Activated naive CD4-positive, alpha-beta T cell treated with anti-CD3 and anti-CD28 coated beads, Interleukin-2, amount 10 ng/mL, durations not matched to agents 7 days and 5 days (primary cell): ENCODE measurements around the gene JARID2.

Source experiments
- CTCF ChIA-PET: fragments of 350-600 bp; sonication (Branson Sonifier 250); formaldehyde crosslinking; loops from one replicate; lab custom pipeline; 2021; ENCODE audit warnings: antibody characterized with exemption; lab: Charles Lee
- DNase-seq: peaks from one replicate; pipeline ENCODE4 v3.0.0-alpha.2; 2020
- H3K27ac Mint-ChIP-seq: one replicate; pipeline ENCODE4 v1.8.0; 2021; ENCODE audit warnings: mild to moderate bottlenecking, moderate library complexity, mixed read lengths
- H3K27me3 Mint-ChIP-seq: one replicate; pipeline ENCODE4 v1.8.0; 2021; ENCODE audit warnings: mild to moderate bottlenecking, mixed read lengths
- H3K36me3 Mint-ChIP-seq: one replicate; pipeline ENCODE4 v1.8.0; 2021; ENCODE audit warnings: mixed read lengths
- H3K4me1 Mint-ChIP-seq: one replicate; pipeline ENCODE4 v1.8.0; 2021; ENCODE audit warnings: mixed read lengths
- H3K4me3 Mint-ChIP-seq: one replicate; pipeline ENCODE4 v1.8.0; 2021; ENCODE audit warnings: mild to moderate bottlenecking, moderate library complexity, mixed read lengths
- H3K9me3 Mint-ChIP-seq: one replicate; pipeline ENCODE4 v1.8.0; 2021; ENCODE audit warnings: mixed read lengths

Gene JARID2

GRCh38 chr6:15326067-15326614, 80.3 kb downstream of the JARID2 start:
- CTCF ChIA-PET: interaction anchor here (1.0 to 3.0 kb wide), 6 partner anchors 8 to 138 kb away, joined by 3 to 11 read pairs (median 5); no protein-coding TSS in a partner anchor
- DNase-seq: no peak
- no peaks in the 10 kb centered on the region for H3K27me3 Mint-ChIP-seq
- H3K9me3 Mint-ChIP-seq: no peaks in the 10 kb centered on the region
- no peak overlapping the region for H3K27ac Mint-ChIP-seq
- peaks cover 8% of the 10 kb centered on the region for H3K36me3 Mint-ChIP-seq
- H3K4me1 Mint-ChIP-seq: peaks cover 74% of the 10 kb centered on the region
- no peak overlapping the region for H3K4me3 Mint-ChIP-seq

DNA sequence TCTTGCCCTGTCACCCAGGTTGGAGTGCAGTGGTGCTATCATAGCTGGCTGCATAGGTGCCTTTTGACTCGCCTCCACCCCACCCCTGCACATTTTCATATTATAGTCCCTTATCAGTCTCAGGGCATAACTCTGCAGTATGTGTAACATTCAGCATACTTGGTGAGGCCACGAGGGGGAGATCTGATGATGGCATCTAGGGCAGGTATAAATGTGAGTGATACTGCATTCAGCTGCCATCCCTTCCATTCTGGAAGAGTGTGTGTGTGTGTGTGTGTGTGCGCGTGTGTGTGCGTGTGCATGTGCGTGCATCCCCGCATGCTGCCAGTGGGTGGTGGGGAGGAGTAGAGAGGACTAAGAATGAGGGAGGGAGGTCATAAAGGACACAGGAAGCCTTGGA, 81.4 kb downstream of the JARID2 start:
- peaks cover 74% of the 10 kb centered on the region for H3K4me1 Mint-ChIP-seq
- no peaks in the 10 kb centered on the region for H3K27me3 Mint-ChIP-seq
- CTCF ChIA-PET: interaction anchor here (1.1 to 3.0 kb wide), 7 partner anchors 9 to 163 kb away, joined by 3 to 11 read pairs (median 6); no protein-coding TSS in a partner anchor
- H3K27ac Mint-ChIP-seq: peak overlapping the region; percentile 16
- H3K36me3 Mint-ChIP-seq: peaks cover 9% of the 10 kb centered on the region
- no peak overlapping the region for H3K4me3 Mint-ChIP-seq
- DNase-seq: peak; percentile 68
- H3K9me3 Mint-ChIP-seq: no peaks in the 10 kb centered on the region

- peaks cover 65% of the 10 kb centered on the region for H3K4me1 Mint-ChIP-seq
- H3K4me3 Mint-ChIP-seq: no peak overlapping the region
- CTCF ChIA-PET: no interaction called here
- H3K9me3 Mint-ChIP-seq: no peaks in the 10 kb centered on the region
- H3K27ac Mint-ChIP-seq: no peak overlapping the region
- no peaks in the 10 kb centered on the region for H3K27me3 Mint-ChIP-seq
- no peak for DNase-seq
- peaks cover 8% of the 10 kb centered on the region for H3K36me3 Mint-ChIP-seq
These were observed 83.4 kb downstream of the JARID2 start for GRCh38 chr6:15329197-15329671.

- H3K4me3 Mint-ChIP-seq: no peak overlapping the region
- no peaks in the 10 kb centered on the region for H3K9me3 Mint-ChIP-seq
- DNase-seq: no peak
- H3K27ac Mint-ChIP-seq: peak overlapping the region; percentile 14
- H3K4me1 Mint-ChIP-seq: peaks cover 61% of the 10 kb centered on the region
- H3K36me3 Mint-ChIP-seq: peaks cover 13% of the 10 kb centered on the region
- CTCF ChIA-PET: no interaction called here
- no peaks in the 10 kb centered on the region for H3K27me3 Mint-ChIP-seq
These were observed 84.5 kb downstream of the JARID2 start for GRCh38 chr6:15330174-15330944.

DNA sequence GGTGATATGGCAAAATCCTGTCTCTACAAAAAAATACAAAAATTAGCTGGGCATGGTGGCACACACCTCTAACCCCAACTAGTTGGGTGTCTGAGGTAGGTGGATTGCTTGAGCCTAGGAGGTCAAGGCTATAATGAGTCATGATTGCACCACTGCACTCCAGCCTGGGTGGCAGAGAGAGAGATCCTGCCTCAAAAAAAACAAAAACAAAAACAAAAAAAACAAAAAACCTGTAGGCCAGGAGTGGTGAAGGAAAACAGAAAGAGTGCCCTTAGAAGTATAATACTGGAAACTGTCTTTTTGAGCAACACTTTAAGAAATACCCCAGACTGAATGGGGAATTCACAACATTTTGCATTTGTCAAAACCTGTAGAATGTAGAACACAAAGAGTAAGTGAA, 85.3 kb downstream of the JARID2 start:
- Mint-ChIP-seq H3K27me3 (no peaks in the 10 kb centered on the region), H3K9me3 (no peaks in the 10 kb centered on the region), H3K4me3 (no peak overlapping the region), H3K4me1 (peaks cover 62% of the 10 kb centered on the region), H3K27ac (peak overlapping the region; percentile 15), H3K36me3 (peaks cover 15% of the 10 kb centered on the region)
- CTCF ChIA-PET: no interaction called here
- no peak for DNase-seq

DNA sequence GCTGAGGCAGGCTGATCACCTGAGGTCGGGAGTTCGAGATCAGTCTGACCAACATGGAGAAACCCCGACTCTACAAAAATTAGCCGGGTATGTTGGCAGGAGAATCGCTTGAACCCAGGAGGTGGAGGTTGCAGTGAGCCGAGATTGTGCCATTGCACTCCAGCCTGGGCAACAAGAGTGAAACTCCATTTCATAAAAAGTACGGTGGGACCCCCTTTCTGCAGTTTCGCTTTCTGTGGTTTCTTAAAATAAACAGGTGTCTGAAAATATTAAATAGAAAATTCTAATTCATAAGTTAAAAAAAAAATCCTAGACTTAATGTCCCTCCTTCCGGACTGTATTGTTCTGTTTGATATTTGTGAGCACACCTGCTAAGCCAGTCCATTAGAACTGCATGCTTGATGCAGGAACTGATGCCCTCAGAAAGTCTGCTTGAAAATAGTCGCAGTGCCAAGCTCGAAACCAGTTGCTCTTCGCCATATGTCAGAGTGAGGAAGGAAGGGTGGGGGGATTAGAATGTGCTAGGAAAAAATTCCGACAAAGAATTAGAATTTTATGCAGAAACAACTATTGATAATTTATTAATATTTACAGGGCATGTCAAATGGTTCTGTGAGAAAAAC, 85.9 kb downstream of the JARID2 start:
- H3K4me3 Mint-ChIP-seq: no peak overlapping the region
- peaks cover 15% of the 10 kb centered on the region for H3K36me3 Mint-ChIP-seq
- H3K27ac Mint-ChIP-seq: peak overlapping the region; percentile 15
- no peaks in the 10 kb centered on the region for H3K27me3 Mint-ChIP-seq
- DNase-seq: no peak
- peaks cover 60% of the 10 kb centered on the region for H3K4me1 Mint-ChIP-seq
- CTCF ChIA-PET: no interaction called here
- no peaks in the 10 kb centered on the region for H3K9me3 Mint-ChIP-seq

DNA sequence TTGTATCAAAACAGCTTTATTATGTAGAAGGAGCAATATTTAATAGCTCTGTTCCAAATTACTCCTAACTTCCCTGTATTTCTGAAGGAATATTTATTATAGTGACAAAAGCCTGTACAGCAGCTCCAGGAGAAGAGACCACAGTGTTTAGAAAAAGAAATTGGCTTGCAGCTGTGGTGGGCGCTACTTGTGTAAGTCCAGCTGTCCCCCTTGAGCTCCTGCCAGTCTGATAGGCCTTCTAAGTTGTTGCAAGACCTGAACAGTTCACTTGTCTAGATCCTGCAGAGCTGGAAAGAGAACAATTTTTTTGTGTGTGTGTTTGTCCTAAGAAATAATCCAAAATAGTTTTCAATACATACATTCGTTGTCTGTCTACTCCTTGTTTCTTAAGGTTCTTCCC, 86.6 kb downstream of the JARID2 start:
- H3K9me3 Mint-ChIP-seq: no peaks in the 10 kb centered on the region
- no peak overlapping the region for H3K4me3 Mint-ChIP-seq
- no peak overlapping the region for H3K27ac Mint-ChIP-seq
- H3K27me3 Mint-ChIP-seq: no peaks in the 10 kb centered on the region
- no peak for DNase-seq
- CTCF ChIA-PET: no interaction called here
- H3K36me3 Mint-ChIP-seq: peaks cover 15% of the 10 kb centered on the region
- peaks cover 60% of the 10 kb centered on the region for H3K4me1 Mint-ChIP-seq

DNA sequence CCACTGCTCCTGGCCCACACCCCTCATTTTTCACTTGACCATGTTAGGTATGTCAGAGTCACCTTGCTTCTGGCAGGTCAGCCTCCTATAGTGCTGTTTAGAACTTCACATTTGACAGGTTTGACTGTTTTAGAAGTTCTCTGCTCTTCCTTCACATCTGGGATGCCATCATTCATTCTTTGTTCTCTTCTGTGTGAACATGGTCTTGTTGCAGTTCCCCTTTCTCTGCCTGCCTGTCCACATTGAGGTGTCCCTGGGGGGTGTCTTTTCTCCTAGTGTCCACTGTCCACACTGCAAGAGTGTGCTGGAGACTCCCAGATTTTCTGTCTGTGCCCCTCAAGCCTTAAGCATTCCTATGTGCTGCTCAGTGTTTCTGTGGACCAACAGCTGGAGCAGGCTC, 89.5 kb downstream of the JARID2 start:
- no peak for DNase-seq
- Mint-ChIP-seq H3K27me3 (no peaks in the 10 kb centered on the region), H3K4me1 (peaks cover 58% of the 10 kb centered on the region), H3K9me3 (no peaks in the 10 kb centered on the region), H3K4me3 (no peak overlapping the region), H3K36me3 (peaks cover 16% of the 10 kb centered on the region), H3K27ac (no peak overlapping the region)
- CTCF ChIA-PET: no interaction called here

- Mint-ChIP-seq H3K36me3 (peaks cover 16% of the 10 kb centered on the region), H3K9me3 (no peaks in the 10 kb centered on the region), H3K27ac (no peak overlapping the region), H3K4me3 (no peak overlapping the region), H3K4me1 (peaks cover 58% of the 10 kb centered on the region), H3K27me3 (no peaks in the 10 kb centered on the region)
- CTCF ChIA-PET: no interaction called here
- no peak for DNase-seq
These were observed 90.0 kb downstream of the JARID2 start for GRCh38 chr6:15335916-15336315.

DNA sequence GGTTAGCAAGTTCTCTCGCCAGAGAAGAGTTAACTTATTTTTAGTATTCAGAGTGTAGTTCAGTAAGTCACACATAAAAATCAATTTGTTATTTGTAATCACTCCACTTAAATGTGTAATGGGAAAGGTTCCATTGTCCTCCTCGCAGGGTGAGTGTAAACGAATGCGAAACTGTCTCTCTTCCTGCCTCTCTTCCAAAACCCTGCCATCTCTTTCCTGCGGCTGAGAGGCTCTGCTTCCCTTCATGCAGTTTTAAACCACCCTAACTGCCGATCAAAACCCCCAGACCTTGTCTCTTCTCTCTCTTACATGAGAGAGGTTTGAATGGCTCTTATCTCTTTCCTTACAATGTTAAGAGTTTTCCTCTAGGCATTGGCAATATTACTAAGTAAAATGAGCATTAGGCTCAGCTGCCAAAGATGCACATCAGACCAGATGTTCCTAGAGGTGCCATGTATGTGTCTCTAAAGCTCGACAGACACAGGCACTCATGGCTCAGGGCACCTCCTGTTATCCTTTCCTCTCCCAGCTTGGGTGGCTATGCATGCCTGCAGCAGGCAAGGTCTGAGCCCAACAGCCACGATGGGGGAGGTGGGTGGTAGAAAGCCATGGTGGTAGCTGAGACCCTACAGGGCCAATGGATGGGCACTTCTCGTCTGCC, 91.2 kb downstream of the JARID2 start:
- Mint-ChIP-seq H3K27me3 (no peaks in the 10 kb centered on the region), H3K27ac (peak overlapping the region; percentile 43), H3K9me3 (no peaks in the 10 kb centered on the region), H3K4me1 (peaks cover 59% of the 10 kb centered on the region), H3K36me3 (peaks cover 14% of the 10 kb centered on the region), H3K4me3 (no peak overlapping the region)
- DNase-seq: no peak
- CTCF ChIA-PET: no interaction called here

DNA sequence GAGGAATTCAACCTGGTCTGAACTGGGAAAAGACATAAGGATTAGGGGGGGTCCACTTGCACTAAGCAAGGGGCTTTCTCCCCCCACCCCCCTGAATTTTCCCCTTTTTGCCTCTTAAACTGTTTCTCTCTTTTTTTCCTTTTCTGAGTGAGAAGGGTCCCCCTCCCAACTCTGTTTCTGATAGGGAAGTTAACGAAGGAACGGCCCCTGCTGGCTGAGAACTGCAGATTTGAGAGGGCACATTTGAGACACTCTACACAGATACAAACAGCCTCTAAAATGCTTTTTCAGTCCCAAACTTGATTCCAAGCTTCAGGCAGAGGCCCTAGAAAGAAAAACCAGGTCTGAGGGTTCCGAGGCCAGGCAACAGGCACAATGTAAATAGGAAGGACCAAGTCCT, 91.7 kb downstream of the JARID2 start:
- DNase-seq: no peak
- peaks cover 15% of the 10 kb centered on the region for H3K36me3 Mint-ChIP-seq
- no peaks in the 10 kb centered on the region for H3K27me3 Mint-ChIP-seq
- H3K4me1 Mint-ChIP-seq: peaks cover 63% of the 10 kb centered on the region
- CTCF ChIA-PET: no interaction called here
- H3K4me3 Mint-ChIP-seq: no peak overlapping the region
- no peaks in the 10 kb centered on the region for H3K9me3 Mint-ChIP-seq
- peak overlapping the region; percentile 20 for H3K27ac Mint-ChIP-seq

DNA sequence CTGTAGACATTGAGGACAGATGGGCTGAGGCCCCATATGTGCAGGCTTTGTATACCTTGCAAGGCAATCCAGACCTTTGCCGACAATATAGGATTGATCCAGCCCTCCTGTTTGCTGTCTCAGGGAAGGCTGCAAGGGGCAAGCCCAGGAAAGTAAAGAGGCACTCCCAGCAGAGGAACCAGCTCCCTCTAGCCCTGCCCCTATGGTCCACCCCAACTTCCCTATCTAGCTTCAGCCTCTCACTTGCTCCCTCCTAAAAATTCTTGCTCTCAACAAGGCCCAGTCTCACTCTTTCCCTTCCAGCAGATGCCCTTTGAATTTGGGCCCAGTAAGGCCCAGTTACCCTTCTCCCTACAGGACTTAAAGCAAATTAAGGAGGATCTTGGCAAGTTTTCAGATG, 92.6 kb downstream of the JARID2 start:
- H3K36me3 Mint-ChIP-seq: peaks cover 12% of the 10 kb centered on the region
- no peaks in the 10 kb centered on the region for H3K27me3 Mint-ChIP-seq
- peaks cover 67% of the 10 kb centered on the region for H3K4me1 Mint-ChIP-seq
- H3K9me3 Mint-ChIP-seq: no peaks in the 10 kb centered on the region
- no peak overlapping the region for H3K27ac Mint-ChIP-seq
- CTCF ChIA-PET: no interaction called here
- no peak for DNase-seq
- no peak overlapping the region for H3K4me3 Mint-ChIP-seq

GRCh38 chr6:15339081-15339480, 93.2 kb downstream of the JARID2 start:
- Mint-ChIP-seq H3K4me3 (no peak overlapping the region), H3K4me1 (peaks cover 73% of the 10 kb centered on the region), H3K27me3 (no peaks in the 10 kb centered on the region), H3K9me3 (no peaks in the 10 kb centered on the region), H3K36me3 (peaks cover 12% of the 10 kb centered on the region), H3K27ac (no peak overlapping the region)
- no peak for DNase-seq
- CTCF ChIA-PET: no interaction called here

DNA sequence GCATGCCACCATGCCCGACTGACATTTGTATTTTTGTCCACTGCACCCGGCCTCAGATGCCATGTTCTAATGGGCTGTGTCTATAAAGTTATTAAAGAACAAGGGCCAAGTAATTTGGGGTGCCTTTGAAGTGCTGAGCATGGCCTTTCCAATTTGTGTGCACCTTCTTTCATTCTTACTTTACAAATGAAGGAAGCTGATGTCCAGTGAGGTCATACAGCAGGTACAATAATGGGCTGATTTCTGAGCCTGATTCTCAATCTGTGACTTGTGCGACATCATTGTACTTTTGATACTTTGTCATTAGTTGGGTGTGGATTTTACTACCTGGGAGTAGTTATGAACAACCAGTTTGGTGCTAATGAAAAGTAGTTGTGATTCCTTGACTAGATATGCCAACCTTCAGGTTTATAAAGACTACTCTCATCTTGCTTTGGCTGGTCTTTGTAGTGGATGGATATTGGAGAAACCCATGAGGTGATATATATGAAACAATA, 94.3 kb downstream of the JARID2 start:
- no peak for DNase-seq
- peak overlapping the region; percentile 72 for H3K27ac Mint-ChIP-seq
- H3K27me3 Mint-ChIP-seq: no peaks in the 10 kb centered on the region
- CTCF ChIA-PET: no interaction called here
- peaks cover 80% of the 10 kb centered on the region for H3K4me1 Mint-ChIP-seq
- peaks cover 9% of the 10 kb centered on the region for H3K36me3 Mint-ChIP-seq
- H3K9me3 Mint-ChIP-seq: no peaks in the 10 kb centered on the region
- H3K4me3 Mint-ChIP-seq: no peak overlapping the region
